ENCODE measurements around the gene C9orf153. TPM values are rescaled to one million over a fixed set of nuclear protein-coding genes. Genes with fewer than 3 reads are reported as not detected.
"Not testable (repeated sequence)": the region's sequence is repeated elsewhere in the genome, so short reads cannot be mapped to it uniquely, and the experiment has no call there.

Gene C9orf153
- total RNA-seq: 1 to 10 TPM in 1 of 2 donors, under 1 TPM in 1; 0.26 to 1.0 TPM

DNA sequence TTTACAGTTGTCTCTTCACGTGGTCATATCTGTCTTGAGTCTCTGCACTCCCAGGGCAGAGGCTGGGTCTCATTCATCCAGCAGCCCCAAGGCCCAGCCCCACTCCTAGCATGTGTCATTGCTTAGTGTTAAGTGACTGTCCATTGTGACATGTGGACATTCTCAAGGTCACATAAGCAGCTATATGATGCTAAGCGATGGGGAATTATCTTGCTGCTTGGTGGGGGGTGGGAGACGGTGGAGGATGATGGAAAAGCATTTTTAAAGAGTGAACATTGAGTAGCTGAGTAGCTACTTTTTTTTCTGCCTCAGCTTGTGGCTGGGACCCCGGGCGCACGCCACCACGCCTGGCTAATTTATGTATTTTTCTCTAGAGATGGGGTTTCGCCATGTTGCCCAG is at the start of gene C9orf153:
Gene C9orf153 (minus strand): TSS at position 101 of the 400 bp plus-strand sequence. CDS start 30,054 bp downstream, outside the sequence.
- Mint-ChIP-seq H3K27ac (no peak within 1 kb of the TSS), H3K4me1 (no peaks in the 10 kb centered on the region), H3K36me3 (ENCODE audit: low read depth) (peaks cover 42% of the 10 kb centered on the region), H3K27me3 (no peaks in the 10 kb centered on the region), H3K9me3 (no peaks in the 10 kb centered on the region), H3K4me3 (no peak within 1 kb of the TSS)
- no peak for ATAC-seq (replicated peaks)

- H3K27ac Mint-ChIP-seq: peak overlapping the region; percentile 36
Observed at GRCh38 chr9:86308687-86309086, 49.2 kb upstream of the C9orf153 start.

DNA sequence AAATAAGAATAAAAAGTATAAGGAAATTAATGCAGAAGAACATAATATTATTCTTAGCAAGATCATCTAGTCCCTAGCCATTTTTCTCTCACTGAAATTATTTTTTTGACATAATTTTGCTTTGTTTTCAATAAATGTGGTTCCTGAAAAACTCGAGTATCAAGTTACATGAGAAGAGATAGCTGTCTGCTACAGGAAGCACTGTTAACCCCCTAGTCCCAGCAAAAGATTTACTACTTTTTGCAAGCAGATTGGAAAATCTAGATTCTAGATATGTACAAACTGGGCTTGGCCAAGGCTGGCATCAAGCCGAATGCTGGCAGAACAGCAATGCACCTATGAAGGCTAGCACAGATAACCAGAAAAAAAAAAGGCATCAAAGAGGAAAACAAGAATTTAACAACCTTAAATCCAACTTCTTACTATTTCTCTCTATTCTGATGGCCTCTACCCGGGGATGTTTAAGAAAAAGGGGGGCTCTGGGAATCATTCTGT is 44.8 kb upstream of the C9orf153 start:
- Mint-ChIP-seq H3K9me3 (no peaks in the 10 kb centered on the region), H3K27me3 (no peaks in the 10 kb centered on the region), H3K4me1 (peaks cover 23% of the 10 kb centered on the region), H3K36me3 (ENCODE audit: low read depth) (peaks cover 100% of the 10 kb centered on the region), H3K4me3 (peak overlapping the region; percentile 66), H3K27ac (peak overlapping the region; percentile 89)
- no peak for ATAC-seq (replicated peaks)

More at GRCh38 chr9:86308687-86309086, 49.2 kb upstream of the C9orf153 start:
- Mint-ChIP-seq H3K4me1 (peaks cover 12% of the 10 kb centered on the region), H3K4me3 (no peak overlapping the region), H3K9me3 (no peaks in the 10 kb centered on the region), H3K36me3 (ENCODE audit: low read depth) (peaks cover 98% of the 10 kb centered on the region), H3K27me3 (no peaks in the 10 kb centered on the region)
- ATAC-seq (replicated peaks): no peak

- peak overlapping the region; percentile 89 for H3K27ac Mint-ChIP-seq
- peak overlapping the region; percentile 66 for H3K4me3 Mint-ChIP-seq
- H3K9me3 Mint-ChIP-seq: no peaks in the 10 kb centered on the region
- peak; percentile 100 for ATAC-seq (replicated peaks)
- peaks cover 23% of the 10 kb centered on the region for H3K4me1 Mint-ChIP-seq
- peaks cover 100% of the 10 kb centered on the region for H3K36me3 Mint-ChIP-seq (ENCODE audit: low read depth)
- H3K27me3 Mint-ChIP-seq: no peaks in the 10 kb centered on the region
Observed at GRCh38 chr9:86303316-86303975, 44.0 kb upstream of the C9orf153 start.

- peaks cover 23% of the 10 kb centered on the region for H3K4me1 Mint-ChIP-seq
- peak overlapping the region; percentile 70 for H3K27ac Mint-ChIP-seq
- H3K36me3 Mint-ChIP-seq (ENCODE audit: low read depth): peaks cover 100% of the 10 kb centered on the region
Observed at GRCh38 chr9:86301686-86302085, 42.2 kb upstream of the C9orf153 start.

GRCh38 chr9:86300701-86301100 is 41.2 kb upstream of the C9orf153 start:
- Mint-ChIP-seq H3K4me1 (peaks cover 23% of the 10 kb centered on the region), H3K27ac (no peak overlapping the region), H3K27me3 (no peaks in the 10 kb centered on the region), H3K4me3 (no peak overlapping the region), H3K9me3 (no peaks in the 10 kb centered on the region), H3K36me3 (ENCODE audit: low read depth) (peaks cover 100% of the 10 kb centered on the region)
- ATAC-seq (replicated peaks): no peak

More at GRCh38 chr9:86301686-86302085, 42.2 kb upstream of the C9orf153 start:
- Mint-ChIP-seq H3K27me3 (no peaks in the 10 kb centered on the region), H3K4me3 (no peak overlapping the region), H3K9me3 (no peaks in the 10 kb centered on the region)
- ATAC-seq (replicated peaks): no peak

- Mint-ChIP-seq H3K27me3 (no peaks in the 10 kb centered on the region), H3K4me3 (peak overlapping the region; percentile 5), H3K4me1 (peaks cover 17% of the 10 kb centered on the region), H3K9me3 (no peaks in the 10 kb centered on the region), H3K36me3 (ENCODE audit: low read depth) (peaks cover 96% of the 10 kb centered on the region), H3K27ac (peak overlapping the region; percentile 42)
- ATAC-seq (replicated peaks): no peak
Observed at GRCh38 chr9:86298873-86299272, 39.4 kb upstream of the C9orf153 start.

- ATAC-seq (replicated peaks); H3K4me1 Mint-ChIP-seq: not testable (repeated sequence)
Observed at GRCh38 chr9:86290341-86290740, 30.9 kb upstream of the C9orf153 start.

DNA sequence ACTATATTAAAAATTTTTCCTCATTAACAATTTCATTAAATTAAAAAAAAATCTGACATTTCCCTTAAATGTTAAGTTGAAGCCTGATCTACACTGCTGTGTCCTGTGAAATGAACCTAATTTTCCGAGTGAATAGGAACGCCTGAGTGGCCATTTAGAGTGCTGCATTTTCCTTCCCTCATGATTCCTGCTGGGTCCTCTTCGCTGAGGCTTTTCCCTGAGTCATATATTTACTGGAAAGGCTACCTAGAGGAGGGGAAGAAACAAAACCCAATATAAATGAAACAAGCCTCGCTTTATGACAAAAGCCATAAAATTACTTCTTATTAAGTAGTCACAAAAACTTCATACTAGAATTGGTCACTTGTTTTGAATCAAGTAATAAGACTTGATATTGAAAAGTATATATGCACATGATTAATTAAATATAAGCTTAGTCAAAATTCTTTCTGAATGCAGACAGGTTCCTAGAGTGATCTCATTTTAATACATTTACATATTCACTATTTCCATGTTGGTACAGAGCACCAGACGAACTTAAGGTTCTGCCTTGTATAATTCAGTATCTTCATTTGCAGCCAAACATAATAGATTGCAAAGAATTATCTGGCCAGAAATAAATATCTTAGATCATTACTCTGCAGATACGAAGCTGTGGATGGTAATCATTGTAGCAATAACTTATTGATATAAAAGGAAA is 29.2 kb upstream of the C9orf153 start:
- Mint-ChIP-seq H3K27ac (peak overlapping the region; percentile 24), H3K36me3 (ENCODE audit: low read depth) (peaks cover 72% of the 10 kb centered on the region), H3K9me3 (no peaks in the 10 kb centered on the region), H3K27me3 (no peaks in the 10 kb centered on the region), H3K4me3 (no peak overlapping the region), H3K4me1 (peaks cover under 1% of the 10 kb centered on the region)
- no peak for ATAC-seq (replicated peaks)

More at GRCh38 chr9:86290341-86290740, 30.9 kb upstream of the C9orf153 start:
- H3K9me3 Mint-ChIP-seq, H3K4me3 Mint-ChIP-seq, H3K27me3 Mint-ChIP-seq, H3K27ac Mint-ChIP-seq: not testable (repeated sequence)
- H3K36me3 Mint-ChIP-seq (ENCODE audit: low read depth): peaks cover 85% of the 10 kb centered on the region

GRCh38 chr9:86287013-86287412 is 27.6 kb upstream of the C9orf153 start:
- Mint-ChIP-seq H3K27me3 (no peaks in the 10 kb centered on the region), H3K27ac (no peak overlapping the region), H3K4me1 (peaks cover 8% of the 10 kb centered on the region), H3K9me3 (no peaks in the 10 kb centered on the region), H3K4me3 (no peak overlapping the region), H3K36me3 (ENCODE audit: low read depth) (peaks cover 56% of the 10 kb centered on the region)
- ATAC-seq (replicated peaks): no peak

- Mint-ChIP-seq H3K36me3 (ENCODE audit: low read depth) (peaks cover 54% of the 10 kb centered on the region), H3K9me3 (no peaks in the 10 kb centered on the region), H3K27ac (no peak overlapping the region), H3K4me3 (no peak overlapping the region), H3K4me1 (peaks cover 8% of the 10 kb centered on the region), H3K27me3 (no peaks in the 10 kb centered on the region)
- ATAC-seq (replicated peaks): no peak
Observed at GRCh38 chr9:86286278-86286677, 26.8 kb upstream of the C9orf153 start.

DNA sequence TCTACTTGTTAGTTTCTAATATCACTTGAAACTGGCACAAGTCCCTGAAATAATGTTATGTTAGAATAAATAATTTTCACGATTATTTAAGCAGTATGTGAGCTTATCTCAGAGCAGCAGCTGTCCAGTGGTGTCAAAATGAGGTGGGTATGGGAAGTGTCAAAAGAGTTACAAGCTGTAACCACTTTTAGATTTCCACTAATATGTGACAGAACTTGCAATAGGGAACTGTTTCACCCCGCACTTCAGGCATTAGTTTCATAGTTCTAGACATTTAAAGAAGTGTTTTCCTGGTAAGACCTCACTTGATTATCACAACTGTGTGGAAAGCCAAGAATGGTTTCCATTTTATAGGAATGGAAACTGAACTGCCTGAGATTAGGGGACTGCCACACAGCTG is 25.8 kb upstream of the C9orf153 start:
- H3K27ac Mint-ChIP-seq: no peak overlapping the region
- no peak for ATAC-seq (replicated peaks)
- no peaks in the 10 kb centered on the region for H3K9me3 Mint-ChIP-seq
- H3K36me3 Mint-ChIP-seq (ENCODE audit: low read depth): peaks cover 56% of the 10 kb centered on the region
- no peaks in the 10 kb centered on the region for H3K27me3 Mint-ChIP-seq
- peaks cover 8% of the 10 kb centered on the region for H3K4me1 Mint-ChIP-seq
- H3K4me3 Mint-ChIP-seq: no peak overlapping the region

DNA sequence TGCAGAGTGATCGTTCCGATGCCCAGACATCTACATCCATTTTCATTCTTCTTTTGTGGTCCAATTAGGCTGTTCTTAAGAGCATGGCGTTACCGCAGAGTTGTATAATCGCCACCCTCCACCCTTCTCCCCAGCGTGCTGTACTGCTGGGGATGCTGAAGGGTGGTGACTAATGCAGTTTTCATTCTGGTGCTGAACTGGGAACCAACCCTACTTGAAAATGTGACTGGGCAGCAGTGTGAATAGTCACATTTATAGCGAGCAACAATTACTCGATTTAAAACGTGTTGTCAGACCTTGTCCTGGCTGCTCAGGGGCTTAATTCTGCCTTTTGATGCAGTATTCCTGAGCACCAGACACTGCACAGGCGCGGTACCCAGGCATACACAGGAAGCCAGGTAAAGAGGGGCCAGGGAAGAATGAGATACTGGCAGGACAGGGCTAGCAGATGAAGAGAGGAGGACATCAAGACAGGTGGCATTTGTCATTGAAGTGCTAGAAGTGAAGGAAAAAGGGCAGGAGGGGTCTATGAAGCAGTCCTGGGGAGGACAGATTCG is 23.6 kb upstream of the C9orf153 start:
- H3K9me3 Mint-ChIP-seq: no peaks in the 10 kb centered on the region
- no peaks in the 10 kb centered on the region for H3K27me3 Mint-ChIP-seq
- peak overlapping the region; percentile 90 for H3K27ac Mint-ChIP-seq
- H3K4me3 Mint-ChIP-seq: peak overlapping the region; percentile 89
- H3K36me3 Mint-ChIP-seq (ENCODE audit: low read depth): peaks cover 51% of the 10 kb centered on the region
- peak; percentile 71 for ATAC-seq (replicated peaks)
- peaks cover 23% of the 10 kb centered on the region for H3K4me1 Mint-ChIP-seq

DNA sequence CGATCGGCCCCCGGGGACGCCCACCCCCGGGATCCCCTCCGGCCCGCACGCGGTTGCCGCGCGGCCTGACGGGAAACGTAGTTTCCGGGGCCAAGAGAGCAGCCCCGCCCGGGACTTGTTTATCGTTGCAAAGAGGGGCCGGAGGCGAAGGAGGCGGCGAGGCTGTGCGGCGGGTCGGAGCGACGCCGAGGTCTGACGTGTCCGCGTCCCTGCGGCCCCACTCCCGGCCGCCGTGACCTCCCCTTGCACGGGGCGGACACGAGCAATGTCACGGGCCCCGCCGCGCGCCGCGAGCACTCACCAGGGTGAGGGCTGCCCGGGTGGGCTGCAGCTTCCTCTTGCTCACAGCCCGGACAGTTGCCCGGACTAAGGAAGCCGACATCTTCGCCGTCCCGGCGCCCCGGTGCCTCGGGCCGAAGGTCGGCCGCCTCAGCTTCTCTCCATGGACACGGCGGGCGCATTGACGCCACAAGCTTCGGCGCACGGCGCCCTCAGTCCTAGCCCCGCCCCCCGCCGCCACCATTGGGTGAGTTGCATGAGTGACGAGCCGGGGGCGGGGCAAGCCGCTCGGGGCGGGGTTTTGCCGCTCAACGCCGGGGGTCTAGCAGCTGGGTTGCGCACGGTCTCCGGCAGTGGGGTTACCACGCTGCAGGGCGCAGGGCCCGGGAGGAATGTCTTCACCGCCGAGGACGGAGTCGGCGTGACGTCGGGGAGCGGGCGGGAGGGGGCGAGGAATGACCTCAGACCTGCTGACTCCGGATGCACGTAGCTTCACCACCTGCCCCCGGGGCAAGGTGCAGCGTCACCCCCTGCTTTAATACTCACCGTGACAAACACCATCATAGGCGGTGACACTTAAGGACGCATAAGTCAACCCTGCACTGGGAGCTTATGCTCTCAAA is 22.9 kb upstream of the C9orf153 start, which contains the start of gene ISCA1:
Gene ISCA1 (minus strand): TSS at position 462 of the 902 bp plus-strand sequence. CDS start 80 bp downstream, at position 382.
- Mint-ChIP-seq H3K36me3 (ENCODE audit: low read depth) (peaks cover 51% of the 10 kb centered on the region), H3K4me1 (peaks cover 23% of the 10 kb centered on the region), H3K27me3 (no peaks in the 10 kb centered on the region), H3K27ac (peak within 1 kb of the TSS; percentile 90), H3K4me3 (peak within 1 kb of the TSS; percentile 89), H3K9me3 (no peaks in the 10 kb centered on the region)
- peak; percentile 85 for ATAC-seq (replicated peaks)

Data from activated T-helper 17 cell treated with anti-CD3 and anti-CD28 coated beads, Interleukin-2, amount 50 U/mL, for 72 hours (primary cell).